Panc1 (cell line): ENCODE measurements around the gene TMEM179B. TPM values are rescaled to one million over a fixed set of nuclear protein-coding genes. Genes with fewer than 3 reads are reported as not detected.

Experiments used
- ATAC-seq: fragments of 200-7000 bp; cut with Tn5 transposase; 2 replicates; pipeline ENCODE4 v1.9.1; 2020; ENCODE audit warnings: mild to moderate bottlenecking, moderate library complexity
- BruUV-seq: library from RNA; stranded (reverse); fragments of 400-500 nt; replicated peaks from 2 replicates; lab custom pipeline; 2021; lab: Mats Ljungman, UMichigan
- CTCF ChIA-PET: fragments of 300-600 bp; sonication (Branson Sonifier 250); formaldehyde crosslinking; loops from one replicate; lab custom pipeline; 2022; ENCODE audit warnings: antibody characterized with exemption; lab: Charles Lee
- POLR2A ChIA-PET: fragments of 300-600 bp; sonication (Branson Sonifier 250); formaldehyde crosslinking; loops from one replicate; lab custom pipeline; 2022; ENCODE audit warnings: antibody characterized with exemption; lab: Charles Lee
- DNase-seq: peaks from one replicate; pipeline ENCODE4 v3.0.0-alpha.2; 2010; ENCODE audit warnings: low read depth, low spot score
- H3K27ac ChIP-seq: 2 replicates; pipeline ENCODE4 v1.5.1; 2011; ENCODE audit warnings: mild to moderate bottlenecking, low read length, inconsistent platforms
- H3K27me3 ChIP-seq: fragments of 200-500 bp; sonication (Bioruptor generic); 2 replicates; pipeline ENCODE4 v1.6.0; 2014; ENCODE audit warnings: low read length, inconsistent platforms; ENCODE audit not compliant: control insufficient read depth, insufficient read depth
- H3K36me3 ChIP-seq: fragments of 200-500 bp; sonication (Bioruptor generic); 2 replicates; pipeline ENCODE4 v1.5.1; 2014; ENCODE audit warnings: inconsistent platforms, mild to moderate bottlenecking, low read length, moderate library complexity; ENCODE audit not compliant: control insufficient read depth, insufficient read depth
- H3K4me1 ChIP-seq: 2 replicates; pipeline ENCODE4 v1.5.1; 2011; ENCODE audit warnings: inconsistent platforms, mild to moderate bottlenecking, low read length, moderate library complexity; ENCODE audit not compliant: control insufficient read depth, insufficient read depth
- H3K4me3 ChIP-seq, 2 experiments: 2 replicates each; pipeline ENCODE4 v1.5.1; 2011 to 2012; ENCODE audit warnings: low read depth in 2 of 2, low read length in 2 of 2, mild to moderate bottlenecking in 2 of 2, inconsistent platforms in 1 of 2, moderate library complexity in 1 of 2
- H3K9me3 ChIP-seq: fragments of 200-500 bp; sonication (Bioruptor generic); 2 replicates; pipeline ENCODE4 v1.5.1; 2014; ENCODE audit warnings: low read depth, mild to moderate bottlenecking, inconsistent platforms, low read length, moderate library complexity; ENCODE audit not compliant: control insufficient read depth, insufficient read depth
- CTCF ChIP-seq: fragments of 450-650 bp; IDR thresholded peaks from 2 replicates; pipeline ENCODE4 v1.5.1; 2017; ENCODE audit warnings: mild to moderate bottlenecking
- POLR2AphosphoS5 ChIP-seq: IDR thresholded peaks from 2 replicates; pipeline ENCODE4 v1.6.1; 2012; ENCODE audit warnings: mild to moderate bottlenecking, low read depth, low read length, moderate library complexity
- REST ChIP-seq, 2 experiments: IDR thresholded peaks; 2 replicates each; pipeline ENCODE4 v1.6.1; 2011 to 2012; ENCODE audit warnings: low read depth in 2 of 2, control low read depth in 1 of 2, low read length in 1 of 2, mild to moderate bottlenecking in 1 of 2, moderate library complexity in 1 of 2; ENCODE audit not compliant: insufficient read depth in 1 of 2
- SIN3A ChIP-seq: IDR thresholded peaks from 2 replicates; pipeline ENCODE4 v1.6.1; 2012; ENCODE audit warnings: low read depth, mild to moderate bottlenecking, low read length, moderate library complexity, borderline replicate concordance; ENCODE audit not compliant: insufficient read depth
- TCF7L2 ChIP-seq: IDR thresholded peaks from 2 replicates; pipeline ENCODE4 v1.6.1; 2011; ENCODE audit warnings: mild to moderate bottlenecking, low read depth, low read length, inconsistent platforms
- in situ Hi-C: cut with HindIII; loops from 2 replicates; pipeline ENCODE4 v1.10.0; 2016; ENCODE audit warnings: low sequenced_read_pairs, low pct_unique_long_range_greater_than_20kb
- intact Hi-C: fragments of 100-400 bp; cut with micrococcal nuclease; formaldehyde crosslinking; loops from one replicate; pipeline ENCODE4 v1.10.0; 2022; ENCODE audit not compliant: unreplicated experiment
- total RNA-seq: library from RNA; stranded (reverse); gene quantifications from one replicate; pipeline ENCODE4 v1.2.1, GENCODE V29; 2021; ENCODE audit not compliant: unreplicated experiment

TMEM179B gene
- total RNA-seq, 1 experiment from 2014 or later, result 50.9 TPM

- ChIA-PET CTCF (no interaction called here), POLR2A (interaction anchor here (0.8 to 1.1 kb wide), 2 partner anchors 10 to 35 kb away, joined by 3 to 4 read pairs; no protein-coding TSS in a partner anchor)
- Histone ChIP-seq H3K27me3 (no peaks in the 10 kb centered on the region), H3K4me3 (peak overlapping the region; percentile 94 to 98), H3K27ac (peak overlapping the region; percentile 93), H3K9me3 (no peaks in the 10 kb centered on the region), H3K4me1 (peaks cover 10% of the 10 kb centered on the region), H3K36me3 (peaks cover 18% of the 10 kb centered on the region)
- no peak for DNase-seq
- ATAC-seq, result peak; percentile 2; the same call in 1 of the 2 replicates
- no peak for TF ChIP-seq TCF7L2
- no peak for TF ChIP-seq SIN3A
- no peak for TF ChIP-seq POLR2AphosphoS5
- no peak for TF ChIP-seq REST (IDR thresholded peaks at IDR 0.05; ENCODE audit: insufficient read depth in 1 of 2, low read depth in 2 of 2, low read length in 1 of 2)
- no peak for TF ChIP-seq CTCF
- in situ Hi-C loops (no loop called here), intact Hi-C loops (no loop called here)
- BruUV-seq, result no TSS peak
Measured at GRCh38 chr11:62805961-62806441, 18.8 kb downstream of the TMEM179B start.

GRCh38 chr11:62806611-62807121 lies 19.5 kb downstream of the TMEM179B start:
- TF ChIP-seq TCF7L2 (no peak), SIN3A (no peak), POLR2AphosphoS5 (no peak), REST (IDR thresholded peaks at IDR 0.05; ENCODE audit: insufficient read depth in 1 of 2, low read depth in 2 of 2, low read length in 1 of 2) (no peak)
- intact Hi-C loops, result no loop called here
- H3K36me3 ChIP-seq, result peaks cover 11% of the 10 kb centered on the region
- BruUV-seq, result no TSS peak
- H3K9me3 ChIP-seq, result no peaks in the 10 kb centered on the region
- ATAC-seq, result no peak
- in situ Hi-C loops, result no loop called here
- H3K4me3 ChIP-seq, result no peak overlapping the region
- H3K27ac ChIP-seq, result peak overlapping the region; percentile 93
- ChIA-PET POLR2A (interaction anchor here (1.1 kb wide), 1 partner anchor 35 kb away, joined by 4 read pairs; no protein-coding TSS in a partner anchor), CTCF (no interaction called here)
- H3K27me3 ChIP-seq, result no peaks in the 10 kb centered on the region
- DNase-seq, result no peak
- H3K4me1 ChIP-seq, result peaks cover 10% of the 10 kb centered on the region
